SKM-1 (cell line): ENCODE measurements around the gene ZNF524.
A peak's percentile ranks its signal among the peaks of the same experiment; 100 is the strongest.
"Not testable (repeated sequence)": the region's sequence is repeated elsewhere in the genome, so short reads cannot be mapped to it uniquely, and the experiment has no call there.

ENCODE experiments used
- DNase-seq: peaks from one replicate; lab custom pipeline; 2025; ENCODE audit not compliant: unreplicated experiment; lab: John Stamatoyannopoulos, UW

ZNF524 gene

GRCh38 chr19:55581145-55581822, 18.8 kb upstream of the ZNF524 start:
- DNase-seq: no peak

- DNase-seq: no peak
Measured at GRCh38 chr19:55581823-55582223, 18.3 kb upstream of the ZNF524 start.

- not testable (repeated sequence) for DNase-seq
Measured at GRCh38 chr19:55582284-55582683, 17.8 kb upstream of the ZNF524 start.

GRCh38 chr19:55583897-55584296, 16.2 kb upstream of the ZNF524 start:
- not testable (repeated sequence) for DNase-seq

GRCh38 chr19:55584871-55585270, 15.2 kb upstream of the ZNF524 start:
- no peak for DNase-seq

- no peak for DNase-seq
Measured at GRCh38 chr19:55585658-55586339, 14.3 kb upstream of the ZNF524 start.

GRCh38 chr19:55586976-55587668, 13.0 kb upstream of the ZNF524 start:
- no peak for DNase-seq

GRCh38 chr19:55588738-55589137, 11.3 kb upstream of the ZNF524 start:
- no peak for DNase-seq

GRCh38 chr19:55590109-55590508, 10.0 kb upstream of the ZNF524 start:
- DNase-seq: no peak

GRCh38 chr19:55590617-55591016, 9.5 kb upstream of the ZNF524 start:
- no peak for DNase-seq

- DNase-seq: no peak
Measured at GRCh38 chr19:55591555-55591954, 8.5 kb upstream of the ZNF524 start.

GRCh38 chr19:55592391-55593090, 7.5 kb upstream of the ZNF524 start:
- no peak for DNase-seq

- DNase-seq: no peak
Measured at GRCh38 chr19:55593096-55593772, 6.9 kb upstream of the ZNF524 start.

GRCh38 chr19:55594996-55595545, 5.0 kb upstream of the ZNF524 start:
- DNase-seq: no peak

GRCh38 chr19:55596304-55596703, 3.8 kb upstream of the ZNF524 start:
- no peak for DNase-seq

GRCh38 chr19:55597501-55597921, 2.6 kb upstream of the ZNF524 start:
- no peak for DNase-seq

GRCh38 chr19:55598034-55598433, 2.1 kb upstream of the ZNF524 start:
- no peak for DNase-seq

GRCh38 chr19:55598719-55599467, 1.2 kb upstream of the ZNF524 start:
- DNase-seq: peak; percentile 47

- DNase-seq: peak; percentile 63
Measured at GRCh38 chr19:55599468-55599841, 633 bp upstream of the ZNF524 start, which contains the start of gene FIZ1. Gene FIZ1, minus strand, starts transcription at chr19:55599517. Its CDS starts 1,652 bp downstream, at chr19:55597865.

GRCh38 chr19:55600662-55601028, 557 bp downstream of the ZNF524 start:
- no peak for DNase-seq
